ENCODE results near the gene FBXL17.

The FBXL17 gene

DNA sequence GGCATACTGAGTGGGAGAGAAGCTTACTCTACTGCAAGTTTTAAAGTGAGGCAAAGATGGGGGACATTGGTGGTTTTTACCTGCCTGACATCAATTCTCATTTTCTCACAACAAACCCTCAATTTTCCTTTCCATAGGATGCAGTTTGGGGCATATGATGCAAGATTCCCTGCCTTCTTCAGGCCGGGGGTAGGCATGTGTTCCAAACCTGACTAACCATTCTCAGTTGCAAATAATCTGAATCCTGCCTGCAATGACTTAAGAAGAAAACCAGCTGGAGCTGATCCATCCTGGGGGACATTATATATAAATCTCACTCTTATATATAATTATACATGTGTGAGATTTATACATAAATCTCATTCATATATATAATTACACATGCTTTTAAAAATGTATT, 487.5 kb downstream of the FBXL17 start:
- Histone ChIP-seq H4K91ac (ENCODE audit: low read depth, low read length, poor library complexity) (no peak overlapping the region), H3K4me3 (ENCODE audit: low read length in 2 of 2) (no peak overlapping the region), H3K27ac (replicated peaks; ENCODE audit: low read length) (no peak overlapping the region), H3K27me3 (ENCODE audit: control insufficient read depth in 3 of 3, insufficient read depth in 3 of 3, low read depth in 1 of 3, low read length in 3 of 3) (no peaks in the 10 kb centered on the region), H2AFZ (ENCODE audit: low read length) (no peak overlapping the region), H3K79me1 (ENCODE audit: low read depth, low read length) (no peaks in the 10 kb centered on the region), H3K18ac (ENCODE audit: low read length) (no peak overlapping the region), H2BK12ac (ENCODE audit: low read length) (no peak overlapping the region), H2AK5ac (ENCODE audit: low read depth, low read length) (no peak overlapping the region), H3K36me3 (replicated peaks in 1 of 2; ENCODE audit: control insufficient read depth in 2 of 2, insufficient read depth in 2 of 2, low read length in 2 of 2) (no peaks in the 10 kb centered on the region), H3K23ac (ENCODE audit: low read depth, low read length, poor library complexity) (no peak overlapping the region), H3K9ac (ENCODE audit: low read depth, low read length, poor library complexity) (no peak overlapping the region), H2BK15ac (ENCODE audit: low read length) (no peak overlapping the region), H2BK120ac (ENCODE audit: low read depth, low read length) (no peak overlapping the region), H3K4me1 (ENCODE audit: control insufficient read depth in 2 of 2, insufficient read depth in 1 of 2, low read depth in 1 of 2, low read length in 2 of 2) (peaks cover 4 to 8% of the 10 kb centered on the region in 2 donors), H3K4me2 (ENCODE audit: insufficient read depth, low read length, poor library complexity, severe bottlenecking) (no peak overlapping the region), H3K9me3 (replicated peaks in 1 of 2; ENCODE audit: control insufficient read depth in 2 of 2, insufficient read depth in 1 of 2, low read depth in 1 of 2, low read length in 2 of 2) (no peaks in the 10 kb centered on the region), H3K4ac (ENCODE audit: low read length) (no peak overlapping the region), H2BK5ac (ENCODE audit: low read length) (no peak overlapping the region), H3K14ac (ENCODE audit: low read length) (no peak overlapping the region), H4K8ac (ENCODE audit: low read depth, low read length) (no peak overlapping the region)
- DNase-seq (ENCODE audit: low spot score): no peak
- WGBS, 2 donors (ENCODE audit: extremely low coverage in 2 of 2, insufficient read length in 2 of 2, insufficient replicate concordance in 1 of 2): no CpG with 5 or more reads among the region's 1 CpG

DNA sequence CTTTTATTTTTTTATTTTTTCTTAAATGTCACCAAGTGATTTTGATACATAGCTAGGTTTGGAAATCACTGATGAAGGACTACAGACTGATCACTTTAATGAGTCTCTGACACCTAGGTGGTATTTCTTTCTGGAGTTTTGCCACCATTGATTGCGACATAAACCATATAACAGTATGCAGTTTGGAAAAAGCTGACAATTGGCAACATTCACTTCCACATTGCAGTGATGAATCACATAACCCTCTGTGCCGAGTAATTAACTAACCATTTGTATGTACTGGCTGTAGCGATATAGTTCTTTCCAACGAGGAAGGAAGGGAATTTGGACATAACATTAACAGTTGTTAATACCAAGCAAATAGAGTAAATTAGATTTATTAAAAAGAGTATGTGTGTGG, 488.3 kb downstream of the FBXL17 start:
- WGBS, 2 donors (ENCODE audit: extremely low coverage in 2 of 2, insufficient read length in 2 of 2, insufficient replicate concordance in 1 of 2): no CpG with 5 or more reads among the region's 4 CpGs
- H3K36me3 ChIP-seq (replicated peaks in 1 of 2; ENCODE audit: control insufficient read depth in 2 of 2, insufficient read depth in 2 of 2, low read length in 2 of 2): no peaks in the 10 kb centered on the region
- H2BK12ac ChIP-seq (ENCODE audit: low read length): no peak overlapping the region
- H3K14ac ChIP-seq (ENCODE audit: low read length): no peak overlapping the region
- H3K4me1 ChIP-seq (ENCODE audit: control insufficient read depth in 2 of 2, insufficient read depth in 1 of 2, low read depth in 1 of 2, low read length in 2 of 2): peaks cover 4 to 14% of the 10 kb centered on the region in 2 donors
- H3K79me1 ChIP-seq (ENCODE audit: low read depth, low read length): no peaks in the 10 kb centered on the region
- H3K27ac ChIP-seq (replicated peaks; ENCODE audit: low read length): no peak overlapping the region
- H3K9ac ChIP-seq (ENCODE audit: low read depth, low read length, poor library complexity): no peak overlapping the region
- no peak overlapping the region for H4K91ac ChIP-seq (ENCODE audit: low read depth, low read length, poor library complexity)
- H3K4ac ChIP-seq (ENCODE audit: low read length): no peak overlapping the region
- H4K8ac ChIP-seq (ENCODE audit: low read depth, low read length): no peak overlapping the region
- no peak overlapping the region for H2AK5ac ChIP-seq (ENCODE audit: low read depth, low read length)
- no peaks in the 10 kb centered on the region for H3K9me3 ChIP-seq (replicated peaks in 1 of 2; ENCODE audit: control insufficient read depth in 2 of 2, insufficient read depth in 1 of 2, low read depth in 1 of 2, low read length in 2 of 2)
- no peak overlapping the region for H2AFZ ChIP-seq (ENCODE audit: low read length)
- DNase-seq (ENCODE audit: low spot score): no peak
- H3K4me2 ChIP-seq (ENCODE audit: insufficient read depth, low read length, poor library complexity, severe bottlenecking): no peak overlapping the region
- H3K27me3 ChIP-seq (ENCODE audit: control insufficient read depth in 3 of 3, insufficient read depth in 3 of 3, low read depth in 1 of 3, low read length in 3 of 3): no peaks in the 10 kb centered on the region
- H2BK15ac ChIP-seq (ENCODE audit: low read length): no peak overlapping the region
- no peak overlapping the region for H2BK5ac ChIP-seq (ENCODE audit: low read length)
- no peak overlapping the region for H3K18ac ChIP-seq (ENCODE audit: low read length)
- no peak overlapping the region for H3K4me3 ChIP-seq (ENCODE audit: low read length in 2 of 2)
- no peak overlapping the region for H3K23ac ChIP-seq (ENCODE audit: low read depth, low read length, poor library complexity)
- H2BK120ac ChIP-seq (ENCODE audit: low read depth, low read length): no peak overlapping the region

DNA sequence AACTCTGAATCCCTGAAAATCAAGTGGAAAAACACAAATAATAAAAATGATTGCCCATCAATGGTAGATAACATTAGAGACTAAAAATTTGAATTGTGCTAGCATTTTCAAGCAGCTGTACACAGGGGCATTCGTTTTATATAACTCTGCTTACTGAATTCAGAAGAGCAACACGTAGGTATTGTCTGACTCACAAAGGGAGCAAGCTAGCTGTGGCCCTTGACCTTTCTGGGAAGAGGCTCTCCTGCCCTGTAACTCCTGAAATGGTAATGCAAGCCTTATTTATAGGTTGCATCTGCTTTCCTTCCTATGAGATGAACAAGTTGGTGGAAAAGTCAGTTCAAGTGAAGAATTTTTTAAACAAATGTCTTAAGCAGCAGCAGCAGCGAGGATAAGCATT, 492.5 kb downstream of the FBXL17 start:
- Histone ChIP-seq H2AK5ac (ENCODE audit: low read depth, low read length) (no peak overlapping the region), H3K23ac (ENCODE audit: low read depth, low read length, poor library complexity) (no peak overlapping the region), H2AFZ (ENCODE audit: low read length) (no peak overlapping the region), H3K36me3 (replicated peaks in 1 of 2; ENCODE audit: control insufficient read depth in 2 of 2, insufficient read depth in 2 of 2, low read length in 2 of 2) (no peaks in the 10 kb centered on the region), H2BK12ac (ENCODE audit: low read length) (no peak overlapping the region), H3K18ac (ENCODE audit: low read length) (no peak overlapping the region), H3K4me3 (ENCODE audit: low read length in 2 of 2) (no peak overlapping the region), H4K8ac (ENCODE audit: low read depth, low read length) (no peak overlapping the region), H2BK15ac (ENCODE audit: low read length) (no peak overlapping the region), H3K27me3 (ENCODE audit: control insufficient read depth in 3 of 3, insufficient read depth in 3 of 3, low read depth in 1 of 3, low read length in 3 of 3) (no peaks in the 10 kb centered on the region), H3K4me1 (ENCODE audit: control insufficient read depth in 2 of 2, insufficient read depth in 1 of 2, low read depth in 1 of 2, low read length in 2 of 2) (peaks cover 8 to 25% of the 10 kb centered on the region in 2 donors), H3K4me2 (ENCODE audit: insufficient read depth, low read length, poor library complexity, severe bottlenecking) (no peak overlapping the region), H3K9me3 (replicated peaks in 1 of 2; ENCODE audit: control insufficient read depth in 2 of 2, insufficient read depth in 1 of 2, low read depth in 1 of 2, low read length in 2 of 2) (no peaks in the 10 kb centered on the region), H3K79me1 (ENCODE audit: low read depth, low read length) (no peaks in the 10 kb centered on the region), H3K9ac (ENCODE audit: low read depth, low read length, poor library complexity) (no peak overlapping the region), H2BK5ac (ENCODE audit: low read length) (no peak overlapping the region), H2BK120ac (ENCODE audit: low read depth, low read length) (no peak overlapping the region), H4K91ac (ENCODE audit: low read depth, low read length, poor library complexity) (no peak overlapping the region), H3K27ac (replicated peaks; ENCODE audit: low read length) (no peak overlapping the region), H3K4ac (ENCODE audit: low read length) (no peak overlapping the region), H3K14ac (ENCODE audit: low read length) (no peak overlapping the region)
- WGBS, 2 donors (ENCODE audit: extremely low coverage in 2 of 2, insufficient read length in 2 of 2, insufficient replicate concordance in 1 of 2): no CpG with 5 or more reads among the region's 3 CpGs
- DNase-seq (ENCODE audit: low spot score): no peak

DNA sequence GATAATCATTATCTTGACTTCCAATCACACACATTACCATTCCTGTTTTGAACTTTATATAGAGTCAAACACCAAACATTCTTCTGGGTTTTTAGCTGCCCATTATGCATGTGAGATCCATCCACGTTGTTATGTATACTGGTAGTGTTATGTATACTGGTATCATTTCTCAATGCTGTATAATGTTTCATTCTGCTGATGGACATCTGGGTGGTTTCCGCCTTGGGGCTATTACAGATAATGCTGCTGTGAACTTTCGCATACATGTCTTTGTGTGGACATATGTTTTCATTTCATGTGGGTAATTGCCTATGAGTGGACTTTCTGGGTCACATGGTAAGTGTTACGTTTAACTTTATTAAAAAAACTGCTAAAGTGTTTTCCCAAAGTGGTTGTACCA, 493.4 kb downstream of the FBXL17 start:
- H3K4ac ChIP-seq (ENCODE audit: low read length): no peak overlapping the region
- H3K18ac ChIP-seq (ENCODE audit: low read length): no peak overlapping the region
- H3K9ac ChIP-seq (ENCODE audit: low read depth, low read length, poor library complexity): no peak overlapping the region
- no peak overlapping the region for H2BK12ac ChIP-seq (ENCODE audit: low read length)
- no peaks in the 10 kb centered on the region for H3K79me1 ChIP-seq (ENCODE audit: low read depth, low read length)
- no peaks in the 10 kb centered on the region for H3K27me3 ChIP-seq (ENCODE audit: control insufficient read depth in 3 of 3, insufficient read depth in 3 of 3, low read depth in 1 of 3, low read length in 3 of 3)
- no peak overlapping the region for H3K4me3 ChIP-seq (ENCODE audit: low read length in 2 of 2)
- H3K4me2 ChIP-seq (ENCODE audit: insufficient read depth, low read length, poor library complexity, severe bottlenecking): no peak overlapping the region
- no peak overlapping the region for H2AK5ac ChIP-seq (ENCODE audit: low read depth, low read length)
- no peaks in the 10 kb centered on the region for H3K36me3 ChIP-seq (replicated peaks in 1 of 2; ENCODE audit: control insufficient read depth in 2 of 2, insufficient read depth in 2 of 2, low read length in 2 of 2)
- no peak overlapping the region for H2BK15ac ChIP-seq (ENCODE audit: low read length)
- H4K8ac ChIP-seq (ENCODE audit: low read depth, low read length): no peak overlapping the region
- no peak overlapping the region for H2BK5ac ChIP-seq (ENCODE audit: low read length)
- no peak overlapping the region for H3K27ac ChIP-seq (replicated peaks; ENCODE audit: low read length)
- H2AFZ ChIP-seq (ENCODE audit: low read length): no peak overlapping the region
- H3K14ac ChIP-seq (ENCODE audit: low read length): no peak overlapping the region
- WGBS, 2 donors (ENCODE audit: extremely low coverage in 2 of 2, insufficient read length in 2 of 2, insufficient replicate concordance in 1 of 2): no CpG with 5 or more reads among the region's 4 CpGs
- no peaks in the 10 kb centered on the region for H3K9me3 ChIP-seq (replicated peaks in 1 of 2; ENCODE audit: control insufficient read depth in 2 of 2, insufficient read depth in 1 of 2, low read depth in 1 of 2, low read length in 2 of 2)
- DNase-seq (ENCODE audit: low spot score): no peak
- H3K23ac ChIP-seq (ENCODE audit: low read depth, low read length, poor library complexity): no peak overlapping the region
- peaks cover 8 to 25% of the 10 kb centered on the region in 2 donors for H3K4me1 ChIP-seq (ENCODE audit: control insufficient read depth in 2 of 2, insufficient read depth in 1 of 2, low read depth in 1 of 2, low read length in 2 of 2)
- H2BK120ac ChIP-seq (ENCODE audit: low read depth, low read length): no peak overlapping the region
- H4K91ac ChIP-seq (ENCODE audit: low read depth, low read length, poor library complexity): no peak overlapping the region
